Measurements from ENCODE around the gene UBXN7.
"Not testable (repeated sequence)": the region's sequence is repeated elsewhere in the genome, so short reads cannot be mapped to it uniquely, and the experiment has no call there.

UBXN7 gene

GRCh38 chr3:196414469-196414868 lies 17.8 kb downstream of the UBXN7 start:
- no peak for DNase-seq

DNA sequence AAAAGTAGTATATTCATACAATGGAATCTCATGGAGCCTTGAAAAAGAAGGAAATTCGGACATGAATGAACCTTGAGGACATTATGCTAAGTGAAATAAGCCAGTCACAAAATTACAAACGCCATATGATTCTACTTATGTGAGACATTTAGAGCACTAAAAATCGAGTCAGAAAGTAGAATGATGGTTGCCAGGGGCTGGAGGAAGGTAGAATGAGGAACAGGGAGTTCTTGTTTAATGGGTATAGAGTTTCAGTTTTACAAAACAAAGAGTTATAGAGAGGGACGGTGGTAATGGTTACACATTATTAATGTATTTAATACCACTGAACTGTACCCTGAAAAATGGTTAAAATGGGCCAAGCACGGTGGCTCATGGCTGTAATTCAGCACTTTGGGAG lies 19.5 kb downstream of the UBXN7 start:
- no peak for DNase-seq

DNA sequence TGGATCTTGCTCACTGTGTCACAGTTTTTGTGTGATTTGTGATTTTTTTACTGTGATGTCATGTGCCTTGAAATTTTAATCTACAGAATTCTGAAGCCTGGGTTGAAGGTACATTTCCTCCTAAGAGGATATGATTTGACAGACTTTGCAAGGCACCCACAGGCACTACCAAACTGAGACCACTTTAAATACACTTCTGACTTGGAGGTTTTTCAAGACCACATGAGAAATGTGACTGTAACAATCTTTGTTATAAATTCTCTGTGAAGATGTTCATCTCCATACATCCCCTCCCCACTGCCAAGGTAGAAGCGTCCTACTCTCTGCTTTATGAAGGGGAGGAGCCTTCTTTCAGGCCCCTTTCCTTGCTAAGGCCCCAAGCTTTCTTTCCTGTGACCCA lies 22.8 kb downstream of the UBXN7 start:
- DNase-seq, result no peak

- no peak for DNase-seq
Observed at GRCh38 chr3:196408565-196409300, 23.5 kb downstream of the UBXN7 start.

DNA sequence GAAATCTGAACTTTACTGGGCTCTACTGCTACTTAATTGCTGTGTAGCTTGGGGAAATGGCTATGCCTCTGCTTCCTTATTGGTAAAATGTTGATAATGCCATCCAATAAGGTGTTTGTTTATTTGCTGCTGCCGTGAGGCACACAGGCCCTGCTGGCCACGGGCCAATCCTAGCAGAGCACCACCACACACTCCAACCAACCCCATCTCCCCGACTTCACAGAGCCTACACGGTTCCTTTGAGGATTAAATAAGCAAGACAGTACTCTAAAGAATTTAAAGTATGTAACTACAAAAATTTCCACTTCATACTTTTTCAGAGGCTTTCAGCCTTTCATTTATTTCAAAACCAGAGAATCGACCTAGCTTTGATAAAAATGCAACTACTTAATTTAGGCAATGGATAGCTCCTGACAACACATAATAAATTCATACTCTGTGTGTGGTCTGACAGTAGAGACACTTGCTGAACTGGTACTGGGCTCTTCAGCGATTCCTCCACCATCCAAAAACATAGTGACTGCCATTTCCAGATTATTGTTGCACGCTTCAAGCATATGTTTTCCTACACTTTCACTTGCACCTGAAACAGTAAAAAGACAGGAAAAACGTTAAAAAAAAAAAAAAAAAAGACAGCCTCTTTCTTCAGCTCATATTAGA lies 25.3 kb downstream of the UBXN7 start:
- no peak for DNase-seq

DNA sequence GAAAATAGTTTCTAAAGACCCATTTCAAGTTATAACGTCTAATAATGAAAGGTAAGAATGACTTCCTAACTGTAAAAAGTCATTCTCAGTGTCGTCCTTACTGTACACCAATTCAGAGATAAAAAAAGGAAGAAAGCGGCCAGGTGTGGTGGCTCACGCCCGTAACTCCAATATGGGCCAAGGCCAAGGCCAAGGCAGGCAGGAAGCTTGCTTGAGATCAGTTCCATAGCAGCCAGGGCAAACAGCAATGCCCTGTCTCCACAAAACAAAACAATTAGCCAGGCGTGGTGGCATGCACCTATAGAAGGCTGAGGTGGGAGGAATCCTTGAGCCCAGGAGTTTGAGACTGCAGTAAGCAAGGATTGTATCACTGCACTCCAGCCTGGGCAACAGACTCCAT lies 31.9 kb downstream of the UBXN7 start:
- no peak for DNase-seq

DNA sequence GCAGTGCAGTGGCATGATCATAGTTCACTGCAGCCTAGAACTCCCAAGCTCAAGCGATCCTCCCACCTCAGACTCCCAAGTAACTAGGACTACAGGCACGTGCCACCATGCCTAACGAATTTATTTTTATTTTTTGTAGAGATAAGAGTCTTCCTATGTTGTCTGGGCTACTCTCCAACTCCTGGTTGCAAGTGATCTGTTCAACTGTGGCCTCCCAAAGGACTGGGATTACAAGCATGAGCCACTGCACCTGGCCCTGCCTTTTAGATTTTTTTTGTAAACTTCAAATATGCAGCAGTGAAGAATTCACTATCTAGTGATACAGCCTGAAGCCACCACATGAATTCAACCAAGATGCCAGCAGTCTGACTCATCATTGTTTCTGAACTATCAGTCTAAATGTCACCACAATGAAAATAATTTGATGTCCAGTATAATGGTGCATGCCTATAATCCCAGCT lies 32.7 kb downstream of the UBXN7 start:
- no peak for DNase-seq

DNA sequence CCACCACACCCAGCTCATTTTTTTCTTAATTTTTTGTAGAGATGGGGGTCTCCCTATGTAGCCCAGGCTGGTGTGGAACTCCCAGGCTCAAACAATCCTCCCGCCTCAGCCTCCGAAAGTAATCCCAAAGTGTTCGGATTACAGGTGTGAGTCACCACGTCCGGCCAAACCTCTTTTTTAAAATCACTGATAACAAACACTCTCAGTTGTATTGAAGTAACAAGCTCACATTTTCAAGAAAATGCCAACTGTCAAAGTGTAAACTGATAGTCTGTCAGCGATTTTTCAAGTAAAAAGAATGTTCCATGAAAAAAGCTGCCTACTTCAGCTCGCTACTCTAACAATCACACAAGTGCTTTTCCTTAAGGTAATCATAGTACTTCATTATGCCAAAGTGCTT lies 33.4 kb downstream of the UBXN7 start:
- DNase-seq, result no peak

GRCh38 chr3:196397941-196398340 lies 34.3 kb downstream of the UBXN7 start:
- DNase-seq, result no peak

DNA sequence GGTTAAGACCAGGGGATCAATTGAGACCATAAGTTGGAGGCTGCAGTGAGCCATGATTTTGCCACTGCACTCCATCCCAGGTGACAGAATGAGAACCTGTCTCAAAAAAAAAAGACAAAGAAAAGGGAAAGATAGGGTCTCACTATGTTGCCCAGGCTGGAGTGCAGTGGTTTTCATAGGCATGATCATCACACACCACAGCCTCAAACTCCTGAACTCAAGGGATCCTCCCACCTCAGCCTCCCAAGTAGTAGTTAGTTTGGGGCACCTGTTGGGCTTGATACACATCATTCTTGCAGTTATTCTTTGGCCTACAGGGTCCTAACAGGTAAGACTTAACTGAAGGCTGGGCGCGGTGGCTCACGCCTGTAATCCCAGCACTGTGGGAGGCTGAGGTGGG lies 42.1 kb downstream of the UBXN7 start:
- DNase-seq, result no peak

- no peak for DNase-seq
Observed at GRCh38 chr3:196388956-196389355, 43.3 kb downstream of the UBXN7 start.

DNA sequence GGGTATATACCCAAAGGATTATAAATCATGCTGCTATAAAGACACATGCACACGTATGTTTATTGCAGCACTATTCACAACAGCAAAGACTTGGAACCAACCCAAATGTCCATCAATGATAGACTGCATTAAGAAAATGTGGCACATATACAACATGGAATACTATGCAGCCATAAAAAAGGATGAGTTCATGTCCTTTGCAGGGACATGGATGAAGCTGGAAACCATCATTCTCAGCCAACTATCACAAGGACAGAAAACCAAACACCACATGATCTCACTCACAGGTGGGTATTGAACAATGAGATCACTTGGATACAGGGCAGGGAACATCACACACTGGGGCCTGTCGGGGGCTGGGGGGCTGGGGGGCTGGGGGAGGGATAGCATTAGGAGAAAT lies 44.3 kb downstream of the UBXN7 start:
- DNase-seq, result not testable (repeated sequence)

DNA sequence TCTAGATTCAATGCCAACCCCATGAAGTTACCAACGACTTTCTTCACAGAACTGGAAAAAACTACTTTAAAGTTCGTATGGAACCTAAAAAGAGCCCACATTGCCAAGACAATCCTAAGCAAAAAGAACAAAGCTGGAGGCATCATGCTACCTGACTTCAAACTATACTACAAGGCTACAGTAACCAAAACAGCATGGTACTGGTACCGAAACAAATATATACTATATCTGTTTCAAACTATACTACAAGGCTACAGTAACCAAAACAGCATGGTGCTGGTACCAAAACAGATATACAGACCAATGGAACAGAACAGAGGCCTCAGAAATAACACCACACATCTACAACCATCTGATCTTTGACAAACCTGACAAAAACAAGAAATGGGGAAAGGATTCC lies 45.4 kb downstream of the UBXN7 start:
- not testable (repeated sequence) for DNase-seq

GRCh38 chr3:196386034-196386433 lies 46.2 kb downstream of the UBXN7 start:
- not testable (repeated sequence) for DNase-seq

GRCh38 chr3:196385446-196385845 lies 46.8 kb downstream of the UBXN7 start:
- not testable (repeated sequence) for DNase-seq

GRCh38 chr3:196378146-196378841 lies 53.9 kb downstream of the UBXN7 start:
- DNase-seq, result no peak

GRCh38 chr3:196377321-196377720 lies 54.9 kb downstream of the UBXN7 start:
- DNase-seq, result no peak

DNA sequence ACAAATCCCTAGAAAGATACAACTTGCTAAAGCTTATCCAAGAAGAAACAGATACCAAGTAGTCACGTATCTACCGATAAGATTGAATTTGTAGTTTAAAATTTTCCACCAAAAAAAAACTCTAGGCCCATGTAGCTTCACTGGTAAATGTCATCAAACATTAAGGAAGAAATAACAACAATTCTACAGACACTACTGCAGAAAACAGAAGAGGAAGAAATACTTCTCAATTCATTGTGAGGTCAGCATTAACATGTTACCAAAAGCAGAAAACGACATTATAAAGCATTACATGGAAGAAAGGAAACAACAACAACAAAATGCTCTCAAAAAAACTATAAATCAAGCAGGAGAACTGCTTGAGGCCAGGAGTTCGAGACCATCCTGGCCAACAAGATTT lies 66.5 kb downstream of the UBXN7 start:
- no peak for DNase-seq

DNA sequence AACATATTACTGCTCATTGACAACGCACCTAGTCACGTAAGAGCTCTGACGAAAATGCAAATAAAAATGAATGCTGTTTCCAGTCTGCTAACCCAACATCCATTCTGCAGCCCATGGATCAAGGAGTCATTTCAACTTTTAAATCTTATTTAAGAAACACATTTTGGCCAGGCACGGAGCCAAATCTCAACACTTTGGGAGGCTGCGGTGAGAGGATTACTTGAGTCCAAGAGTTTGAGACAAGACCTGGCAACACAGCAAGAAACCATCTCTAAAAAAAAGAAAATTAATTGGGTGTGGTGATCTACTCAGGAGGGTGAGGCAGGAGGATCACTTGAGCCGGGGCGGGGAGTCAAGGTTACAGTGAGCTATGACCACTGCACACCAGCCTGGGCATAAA lies 71.6 kb downstream of the UBXN7 start:
- peak; percentile 37 for DNase-seq

- DNase-seq, result not testable (repeated sequence)
Observed at GRCh38 chr3:196358540-196358939, 73.7 kb downstream of the UBXN7 start.

DNA sequence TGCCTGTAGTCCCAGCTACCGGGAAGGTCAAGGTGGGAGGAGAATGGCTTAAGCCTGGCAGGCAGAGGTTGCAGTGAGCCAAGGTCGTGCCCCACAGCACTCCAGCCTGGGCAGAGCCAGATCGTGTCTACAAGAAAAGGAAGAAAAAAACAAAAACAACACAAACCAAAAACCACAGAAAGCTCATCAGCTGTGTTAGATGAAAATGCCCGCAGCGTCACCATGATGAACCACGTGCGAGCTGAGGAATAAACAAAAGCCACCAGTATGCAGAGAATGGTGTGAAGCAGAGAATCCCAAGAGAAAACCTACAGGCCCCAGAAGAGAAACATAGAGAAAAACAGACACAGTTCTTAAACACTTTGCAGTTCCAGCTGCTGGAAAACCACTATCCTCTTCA lies 74.3 kb downstream of the UBXN7 start:
- DNase-seq, result no peak

- DNase-seq, result no peak
Observed at GRCh38 chr3:196356556-196356955, 75.7 kb downstream of the UBXN7 start.

GRCh38 chr3:196355668-196356067 lies 76.6 kb downstream of the UBXN7 start:
- DNase-seq, result no peak

DNA sequence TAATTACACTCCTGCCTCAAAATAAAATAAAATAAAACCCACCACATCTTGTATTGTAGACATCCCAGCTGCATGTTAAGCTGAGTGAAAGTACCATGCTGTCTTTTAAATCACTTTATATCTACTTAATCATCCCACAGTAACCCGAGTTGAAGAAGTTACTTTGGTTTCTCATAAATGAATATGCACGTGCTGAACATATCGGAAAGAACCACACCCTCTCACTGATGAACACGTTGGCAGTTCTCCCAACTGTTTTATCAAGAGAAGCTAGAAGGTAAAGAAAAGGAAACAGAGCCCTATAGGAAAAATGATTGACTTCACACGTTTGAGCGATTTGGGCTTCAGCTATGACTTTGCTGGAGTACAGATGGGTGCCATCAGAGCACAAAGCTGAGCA lies 78.1 kb downstream of the UBXN7 start:
- DNase-seq, result no peak

Data from DMS79 treated with DMSO at 0.1 percent for 48 hours (cell line).